HG03095 (cell line): ENCODE results near the gene TIFAB.
"Not testable (repeated sequence)": the region's sequence is repeated elsewhere in the genome, so short reads cannot be mapped to it uniquely, and the experiment has no call there.

ENCODE experiments used
- ATAC-seq: cut with Tn5 transposase; IDR thresholded peaks from one replicate; pipeline ENCODE4 v1.9.1; 2021; ENCODE audit warnings: moderate library complexity; ENCODE audit not compliant: unreplicated experiment

Gene TIFAB, protein sequence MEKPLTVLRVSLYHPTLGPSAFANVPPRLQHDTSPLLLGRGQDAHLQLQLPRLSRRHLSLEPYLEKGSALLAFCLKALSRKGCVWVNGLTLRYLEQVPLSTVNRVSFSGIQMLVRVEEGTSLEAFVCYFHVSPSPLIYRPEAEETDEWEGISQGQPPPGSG

DNA sequence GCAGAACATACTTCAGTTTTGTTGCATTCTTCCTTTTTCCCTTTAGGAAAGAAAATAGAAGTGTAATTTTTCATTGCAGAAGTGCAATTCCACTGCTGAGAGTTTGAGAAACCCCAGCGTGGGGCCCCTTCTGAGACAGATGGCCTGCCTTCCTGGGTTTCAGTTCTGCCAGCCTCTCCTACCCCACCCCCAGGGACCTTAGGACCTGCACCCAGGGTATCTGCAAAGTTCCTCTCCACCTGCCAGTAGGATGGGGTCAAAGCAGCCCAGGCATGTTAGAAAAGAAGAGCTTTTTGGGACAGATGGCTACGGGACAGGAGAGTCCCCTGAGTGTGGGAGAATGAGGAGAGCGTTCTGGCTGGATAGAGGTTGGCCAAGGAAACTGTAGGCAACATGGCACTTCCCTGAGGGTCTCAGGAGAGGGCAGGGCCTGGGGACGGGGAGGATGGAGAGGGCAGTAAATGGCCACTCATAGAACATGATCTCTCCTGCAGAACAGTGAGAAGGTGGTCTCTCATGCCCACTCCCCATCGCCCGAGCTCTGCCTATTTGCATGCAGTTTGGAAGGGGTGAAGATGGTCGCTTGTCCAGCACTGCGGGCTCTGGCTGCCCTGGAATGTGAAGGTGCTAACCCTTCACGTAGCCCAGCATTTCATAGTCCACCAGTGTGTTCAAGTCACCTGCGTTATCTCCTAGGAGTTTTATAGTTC, at the start of gene TIFAB:
TSS of gene TIFAB (minus strand) at position 31 of the 710 bp plus-strand sequence. CDS start 2,412 bp downstream, outside the sequence.
- no peak for ATAC-seq

DNA sequence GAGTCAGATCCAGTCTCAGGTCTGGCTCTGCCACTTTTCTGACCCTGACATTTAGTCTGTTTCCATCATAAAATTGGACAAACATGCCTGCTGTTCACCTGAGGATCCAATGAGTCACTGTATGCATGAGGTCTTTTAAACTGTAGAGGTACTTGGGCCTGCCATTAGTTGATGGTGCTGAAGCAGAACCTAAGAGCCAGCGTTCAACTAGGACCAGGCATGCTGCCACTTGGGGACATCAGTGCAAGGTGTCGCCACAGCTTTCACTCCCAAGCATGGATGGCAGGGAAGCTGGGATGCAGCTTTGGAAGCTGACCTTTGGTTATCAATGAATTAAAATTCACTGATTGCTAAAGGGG, 46.5 kb upstream of the TIFAB start:
- no peak for ATAC-seq

DNA sequence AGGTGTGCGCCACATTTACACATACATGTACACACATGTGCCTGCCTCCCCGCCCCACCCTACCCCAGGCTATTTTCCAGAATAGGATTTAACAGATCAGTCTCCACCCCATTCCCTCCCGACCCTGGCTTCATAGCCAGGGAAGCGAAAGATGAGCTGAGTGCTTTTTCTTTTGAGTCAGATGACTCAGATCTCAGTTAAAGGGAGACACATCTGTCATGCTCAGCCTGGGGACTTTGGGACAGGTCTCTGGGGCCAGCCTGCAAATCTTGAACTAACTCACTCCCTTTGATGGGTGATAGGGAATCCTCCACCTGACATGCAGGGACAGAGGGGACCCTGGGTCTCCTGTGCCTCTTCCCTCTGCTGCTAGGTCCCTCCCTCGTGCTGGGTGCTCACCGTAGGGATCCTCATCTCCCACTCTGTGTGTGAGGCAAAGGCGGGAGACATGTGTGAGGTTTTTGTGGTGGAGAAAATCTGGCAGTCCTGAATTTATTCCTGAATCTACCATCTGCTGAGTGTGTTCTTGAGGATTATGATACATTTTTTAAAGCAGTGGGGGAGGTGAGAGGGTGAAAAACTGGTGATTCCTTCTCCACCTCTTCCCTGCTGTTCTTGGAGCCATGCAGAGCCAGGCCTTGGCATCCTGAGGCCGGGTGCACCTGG, 46.0 kb upstream of the TIFAB start:
- no peak for ATAC-seq

DNA sequence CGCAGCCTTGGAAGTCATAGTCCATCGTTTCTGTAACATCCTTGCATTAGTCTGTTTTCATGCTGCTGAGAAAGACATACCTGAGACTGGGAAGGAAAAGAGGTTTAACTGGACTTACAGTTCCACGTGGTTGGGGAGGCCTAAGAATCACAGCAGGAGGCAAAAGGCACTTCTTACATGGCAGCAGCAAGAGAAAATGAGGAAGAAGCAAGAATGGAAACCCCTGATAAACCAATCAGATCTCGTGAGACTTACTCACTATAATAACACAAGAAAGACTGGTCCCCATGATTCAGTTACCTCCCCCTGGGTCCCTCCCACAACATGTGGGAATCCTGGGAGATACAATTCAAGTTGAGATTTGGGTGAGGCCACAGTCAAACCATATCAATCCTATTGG, 43.4 kb upstream of the TIFAB start:
- not testable (repeated sequence) for ATAC-seq

DNA sequence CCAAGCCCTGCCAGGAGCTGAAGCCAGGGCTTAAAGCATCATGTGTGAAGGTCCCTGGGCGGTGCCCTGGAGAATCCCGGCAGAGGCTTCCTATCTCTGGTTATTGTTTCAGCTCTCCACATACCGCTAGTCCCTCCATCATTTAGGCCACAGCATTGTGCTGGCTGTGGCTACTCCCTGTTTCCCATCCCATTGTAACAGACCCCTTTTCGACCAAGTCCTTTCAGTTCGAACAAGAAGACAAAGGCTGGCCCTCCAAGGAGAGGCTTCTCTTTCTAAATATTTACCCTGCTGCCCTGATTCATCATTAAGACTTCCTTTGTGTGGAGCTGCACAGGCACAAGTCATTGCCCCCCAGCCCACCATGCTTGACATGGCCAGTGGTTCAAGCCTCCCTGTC, 42.0 kb upstream of the TIFAB start:
- no peak for ATAC-seq

DNA sequence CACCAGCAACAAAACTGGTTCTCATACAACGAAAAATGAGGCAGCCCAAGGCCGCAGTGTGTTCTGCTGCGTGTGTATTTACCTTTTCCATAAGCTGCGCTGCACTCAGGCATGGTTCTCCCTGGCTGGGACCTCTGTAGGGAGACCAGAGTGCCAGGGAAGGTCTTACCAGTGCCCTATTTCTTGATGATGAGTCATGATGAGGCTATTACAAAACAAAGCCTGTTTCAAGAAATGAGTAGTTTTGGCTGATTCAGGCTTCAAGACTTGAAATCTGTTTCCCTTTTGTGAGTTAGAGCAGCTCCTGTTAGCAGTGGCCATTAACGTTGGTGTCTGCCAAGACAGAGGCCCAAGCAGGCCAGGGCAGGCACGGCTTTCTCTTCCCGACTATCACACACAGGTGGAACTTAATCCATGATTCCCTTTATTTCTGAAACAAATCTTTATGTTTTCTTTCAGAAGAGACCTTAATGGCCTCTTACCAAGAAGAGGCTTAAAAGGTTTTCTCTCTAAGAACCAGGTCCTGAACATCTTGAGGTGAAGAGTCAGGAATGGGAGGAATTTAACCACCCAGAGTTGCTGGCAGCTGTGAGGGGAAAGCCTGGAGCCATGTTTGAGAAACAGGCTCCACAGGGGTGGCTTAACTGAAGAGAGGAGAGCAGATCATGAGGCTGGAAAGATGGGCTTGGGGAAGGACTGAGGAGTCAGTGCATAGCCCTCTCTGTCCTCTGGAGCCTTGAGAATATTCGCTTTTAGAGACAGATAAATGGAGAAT, 41.4 kb upstream of the TIFAB start:
- no peak for ATAC-seq

DNA sequence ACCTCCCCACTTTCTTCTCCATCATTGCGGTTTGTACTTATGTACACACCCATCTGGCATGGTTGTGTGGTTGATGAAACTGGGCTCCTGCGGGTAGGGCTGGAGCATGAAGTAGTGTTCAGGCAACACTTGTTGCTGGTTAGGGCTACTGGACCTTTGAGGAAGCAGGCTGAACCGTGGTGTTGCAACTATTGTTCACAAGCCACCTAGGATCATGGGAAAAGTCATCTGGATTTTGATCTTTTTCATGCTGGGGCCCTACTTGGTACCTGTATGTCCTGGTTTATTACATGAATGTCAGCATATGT, 40.1 kb upstream of the TIFAB start:
- ATAC-seq, result no peak

DNA sequence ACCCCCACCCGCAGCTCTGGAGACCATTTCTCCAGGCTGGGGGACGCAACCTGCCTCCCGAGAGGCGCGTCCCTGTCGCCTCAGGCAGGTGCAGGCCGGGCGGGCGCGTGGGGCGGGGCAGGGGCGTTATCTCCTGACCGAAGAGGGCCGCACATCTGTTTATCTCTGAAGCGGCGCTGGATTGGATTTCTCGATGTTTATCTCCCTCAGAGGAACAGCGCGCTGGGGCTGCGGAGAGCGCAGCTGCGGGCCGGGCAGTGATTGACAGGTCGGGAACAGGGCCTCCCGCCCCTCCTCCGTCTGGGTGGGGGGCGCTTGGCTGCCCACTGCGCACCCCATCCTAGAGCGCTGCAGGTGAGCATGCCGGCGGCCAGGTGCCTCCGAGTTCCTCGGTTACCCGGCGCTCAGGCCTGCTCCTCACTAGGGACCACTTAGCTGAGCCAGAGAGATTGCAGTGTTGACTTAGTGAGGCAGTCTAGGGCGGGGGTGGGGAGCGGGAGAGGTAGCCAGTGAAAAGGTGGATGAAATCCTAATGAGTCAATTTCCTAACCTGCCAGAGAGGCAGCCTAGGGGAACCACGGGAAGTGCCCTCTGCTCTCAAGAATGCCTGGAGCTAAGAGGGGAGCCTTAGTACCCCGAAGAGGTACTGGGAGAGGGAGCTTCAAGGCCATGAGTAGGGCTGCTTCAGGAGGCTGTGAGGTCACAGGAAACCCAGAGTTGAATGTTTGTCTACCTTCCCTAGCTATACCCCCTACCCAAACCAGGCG, 39.6 kb upstream of the TIFAB start:
- no peak for ATAC-seq

DNA sequence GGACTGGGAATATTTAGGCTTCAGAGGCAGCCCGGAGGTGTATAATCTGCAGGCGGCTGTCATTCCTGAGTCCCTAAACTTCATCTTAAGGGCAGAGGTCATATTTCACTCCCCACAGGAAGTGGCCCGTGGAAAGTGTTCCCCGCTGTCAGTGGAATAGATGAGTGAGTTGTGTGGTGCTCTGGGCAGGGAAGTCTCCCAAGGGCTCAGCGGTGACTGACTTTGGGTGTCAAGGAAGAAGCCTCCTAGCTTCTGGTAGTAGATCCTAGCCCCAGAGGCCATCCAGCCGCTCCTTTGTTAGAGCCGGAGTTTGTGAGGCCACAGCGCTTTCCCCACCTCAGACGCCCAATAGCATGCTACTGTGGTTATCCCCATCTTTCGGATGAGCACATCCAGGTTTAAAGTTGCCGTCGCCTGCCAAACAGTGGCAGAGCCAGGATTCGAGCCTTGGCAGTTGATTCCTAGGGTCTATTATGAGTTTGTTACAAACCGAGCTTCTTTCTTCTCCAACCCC, 38.9 kb upstream of the TIFAB start:
- ATAC-seq, result no peak

DNA sequence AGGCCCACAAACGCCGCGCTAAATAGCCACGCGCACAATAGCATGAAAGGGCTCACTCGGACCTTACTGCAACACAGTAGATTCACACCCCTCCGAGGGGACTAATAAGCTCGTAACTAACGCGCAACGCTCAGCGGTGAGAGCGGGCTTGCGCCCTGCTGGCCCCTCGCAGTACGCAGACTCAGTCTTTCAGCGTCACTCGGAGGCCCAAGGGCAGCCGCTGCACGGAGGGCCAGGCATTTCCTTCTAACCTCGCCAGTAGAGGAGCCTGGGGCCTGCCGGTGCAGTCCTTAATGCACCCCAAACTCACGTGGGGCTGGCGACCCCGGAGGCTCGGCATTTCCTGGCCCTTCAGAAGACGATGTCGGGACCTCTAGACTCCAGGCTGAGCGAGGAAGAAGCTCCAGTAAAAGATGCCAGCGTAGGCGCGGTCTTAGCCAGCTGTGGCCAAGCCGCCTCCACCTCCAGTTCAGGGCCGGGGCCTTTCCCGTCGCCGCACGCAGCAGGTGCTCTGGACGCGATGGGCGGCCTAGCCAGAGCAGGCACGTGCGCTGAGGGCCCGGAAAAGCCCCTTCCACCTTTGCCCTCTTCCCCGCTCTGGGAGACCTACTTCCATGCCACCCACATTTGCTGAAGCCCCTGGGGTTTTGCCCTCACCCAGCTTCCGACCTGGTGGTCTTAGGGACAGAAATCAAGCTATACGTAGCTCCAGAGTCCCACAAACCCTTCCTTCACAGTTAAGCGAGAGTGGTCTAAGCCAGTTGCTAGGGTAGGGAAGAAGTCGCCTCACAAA, 38.3 kb upstream of the TIFAB start:
- ATAC-seq, result no peak

DNA sequence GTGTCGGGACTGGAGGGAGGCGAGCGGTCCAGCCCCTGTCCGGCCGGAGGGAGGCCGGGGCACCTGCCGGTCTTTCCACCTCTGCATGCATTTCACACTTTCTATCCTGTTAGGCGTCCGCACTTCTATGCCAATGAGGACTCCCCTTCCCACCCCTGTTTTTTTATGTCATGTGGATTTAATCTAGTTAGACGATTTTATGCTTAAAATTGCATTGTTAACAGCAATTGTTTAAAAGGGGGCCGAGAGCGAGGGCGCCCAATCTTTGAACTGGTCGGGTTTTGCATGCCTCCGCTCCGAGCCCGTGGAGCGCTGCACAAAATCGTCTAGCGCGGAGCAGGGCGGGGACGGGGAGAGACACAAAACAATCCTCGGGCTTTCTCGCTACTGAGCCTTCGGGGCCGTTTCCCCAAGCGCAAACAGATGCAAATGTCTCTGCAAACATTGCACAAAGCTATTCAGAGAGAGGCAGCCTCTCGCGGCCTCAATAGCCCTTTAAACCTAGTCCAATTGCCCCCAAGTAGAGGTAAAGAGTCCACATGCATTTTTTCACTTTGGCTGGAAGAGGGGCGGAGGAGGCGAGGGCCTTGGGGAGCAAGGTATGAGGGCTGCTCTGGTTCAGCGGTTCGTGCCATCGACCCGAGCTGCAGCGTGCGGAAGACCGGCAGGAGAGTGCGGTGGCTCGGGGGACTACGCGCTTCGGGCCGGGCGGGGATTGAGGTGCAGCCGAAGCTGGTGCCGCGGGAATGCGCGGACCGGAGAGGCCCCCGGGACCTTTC, 37.5 kb upstream of the TIFAB start:
- ATAC-seq, result no peak

DNA sequence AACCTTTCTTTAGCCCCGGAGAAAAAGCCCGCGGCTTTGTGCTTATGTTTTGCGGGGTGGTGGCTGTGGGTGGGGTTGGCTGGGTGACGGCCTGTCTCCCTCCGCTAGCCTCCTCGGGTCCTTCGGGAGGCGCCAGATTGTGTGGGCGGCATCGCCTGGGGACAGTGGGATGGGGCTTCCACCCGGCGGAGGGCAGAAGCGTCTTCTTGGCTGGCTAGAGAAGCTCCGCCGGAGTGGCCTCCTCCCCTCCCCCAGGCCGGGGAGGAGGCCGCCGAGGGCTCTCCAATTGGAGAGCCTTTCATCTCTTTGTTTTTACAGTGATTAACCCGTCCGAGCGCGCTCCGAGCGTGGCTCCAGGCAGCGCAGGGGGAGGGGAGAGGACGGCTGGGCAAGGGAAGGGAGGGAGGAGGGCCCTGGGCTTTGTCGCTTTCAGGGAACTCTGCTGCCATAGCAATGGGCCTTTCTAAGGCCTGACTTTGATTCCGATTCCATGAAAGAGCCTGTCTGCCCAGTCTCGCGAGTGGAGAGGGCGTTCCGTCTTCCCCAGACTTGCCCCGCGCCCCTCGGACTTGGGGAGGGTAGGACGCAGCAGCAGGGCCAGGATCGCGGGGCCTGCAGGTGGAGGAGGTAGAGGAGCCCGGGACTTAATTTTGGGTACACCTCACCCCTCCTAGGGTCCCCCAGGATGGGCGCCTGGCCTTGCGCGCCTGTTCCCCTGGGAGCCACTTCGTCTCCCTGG, 36.7 kb upstream of the TIFAB start:
- ATAC-seq, result no peak

DNA sequence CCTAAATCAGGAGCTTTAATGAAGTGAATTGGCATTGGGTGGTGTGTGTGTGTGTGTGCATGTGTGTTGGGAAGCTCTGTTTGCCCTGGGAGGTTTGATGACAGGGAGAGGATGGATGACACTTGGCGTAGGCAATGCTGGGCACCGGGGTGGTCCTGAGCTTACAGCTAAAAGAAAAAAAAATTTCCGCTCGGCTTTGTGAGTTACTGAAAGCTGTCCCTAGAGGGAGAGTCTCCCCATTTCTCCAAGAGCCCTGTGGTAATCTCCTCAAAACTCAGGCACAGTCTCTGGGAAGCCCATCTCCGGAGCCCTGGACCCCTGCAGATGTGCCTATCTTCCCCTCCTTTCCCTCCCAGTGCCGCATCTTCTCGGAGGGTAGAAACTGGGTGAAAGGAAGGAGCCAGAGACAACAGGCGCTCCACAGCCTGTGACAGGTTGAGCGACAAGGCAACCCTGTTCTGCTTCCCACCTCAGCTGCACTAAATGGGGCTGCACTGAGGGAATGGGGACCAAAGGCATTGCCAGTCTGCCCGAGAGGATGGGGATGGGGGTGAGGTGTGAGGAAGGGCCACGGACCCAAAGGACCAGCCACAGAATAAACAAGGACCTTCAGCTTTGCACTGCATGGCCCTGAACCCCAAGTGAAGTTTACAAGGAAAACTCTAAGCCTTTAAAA, 35.8 kb upstream of the TIFAB start:
- no peak for ATAC-seq

DNA sequence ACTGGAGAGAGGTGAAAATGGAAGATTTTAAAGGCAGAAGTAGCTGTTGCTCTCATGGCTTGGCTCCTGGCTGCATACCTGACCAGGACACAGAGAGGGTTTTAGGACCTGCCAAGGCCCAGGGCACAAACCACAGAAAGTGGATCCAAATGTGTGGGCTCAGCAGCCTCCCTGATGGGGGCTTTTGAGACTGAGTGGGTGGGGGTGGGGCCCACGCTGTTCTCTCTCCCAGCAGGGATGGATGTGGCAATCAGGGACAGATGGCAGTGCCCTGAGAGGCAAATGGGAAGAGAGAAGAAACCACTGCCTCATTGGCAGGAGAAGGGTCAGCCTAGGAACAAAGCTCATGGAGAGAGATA, 34.9 kb upstream of the TIFAB start:
- no peak for ATAC-seq

DNA sequence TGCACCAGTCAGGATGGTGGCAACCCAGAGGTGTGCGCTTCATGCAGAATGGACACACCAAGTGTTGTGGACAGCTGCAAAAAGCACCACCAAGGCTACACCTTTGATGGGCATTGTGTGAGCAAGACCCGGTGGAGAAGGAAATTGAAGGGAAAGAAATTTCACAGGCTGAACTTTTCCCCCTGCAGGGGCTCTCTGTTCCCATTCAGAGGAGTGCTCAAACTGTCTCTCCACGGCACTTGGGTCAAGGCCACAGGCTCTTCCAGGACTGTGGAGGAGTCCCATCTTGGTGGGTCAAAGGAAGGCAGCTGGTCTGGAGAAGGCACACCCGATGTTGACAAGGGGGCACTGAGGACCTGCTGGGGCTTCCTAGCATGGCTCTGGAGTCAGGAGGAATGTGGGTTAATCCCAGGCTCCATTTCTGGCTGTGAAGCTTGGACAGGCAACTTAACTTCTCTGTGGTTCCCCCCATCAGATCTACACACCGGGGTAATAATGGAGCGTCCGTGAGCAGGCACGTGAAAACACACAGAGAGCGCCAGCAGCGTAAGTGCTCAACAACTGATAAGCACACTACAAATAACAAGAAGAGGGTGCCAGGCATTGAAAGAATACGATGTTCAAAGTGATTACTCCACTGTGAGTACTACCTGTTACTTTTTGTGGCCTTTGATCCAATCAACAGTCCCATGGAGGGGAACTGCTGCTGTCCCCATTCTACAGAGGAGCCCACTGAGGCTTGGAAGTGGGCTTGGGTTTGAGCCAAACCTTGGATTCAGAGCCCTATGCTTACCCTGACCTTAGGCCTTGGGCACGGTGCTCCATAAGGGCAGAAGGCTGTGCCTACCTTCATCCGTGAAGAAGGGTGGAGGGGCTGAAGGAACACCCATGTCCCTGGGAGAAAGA, 34.2 kb upstream of the TIFAB start:
- ATAC-seq, result no peak

DNA sequence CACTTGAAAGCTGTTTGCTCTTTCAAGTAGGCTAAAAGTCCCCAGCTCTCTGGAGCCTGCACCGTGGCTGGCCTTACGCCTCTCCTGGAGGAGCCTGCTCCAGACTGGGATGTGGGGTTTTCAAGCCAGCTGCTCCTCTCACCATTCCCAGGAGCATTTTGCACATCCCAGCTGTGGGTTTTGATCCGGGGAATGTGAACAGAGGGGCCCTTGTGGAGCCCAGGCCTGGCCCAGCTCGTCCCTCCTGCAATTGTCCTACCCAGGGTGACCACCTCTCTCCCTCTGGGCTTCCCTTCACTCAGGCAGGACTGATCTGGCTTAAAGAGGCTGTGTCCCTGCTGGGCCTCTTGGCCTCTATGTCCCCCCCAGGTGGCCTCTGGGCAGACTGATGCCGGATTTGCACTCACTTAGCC, 32.5 kb upstream of the TIFAB start:
- no peak for ATAC-seq

DNA sequence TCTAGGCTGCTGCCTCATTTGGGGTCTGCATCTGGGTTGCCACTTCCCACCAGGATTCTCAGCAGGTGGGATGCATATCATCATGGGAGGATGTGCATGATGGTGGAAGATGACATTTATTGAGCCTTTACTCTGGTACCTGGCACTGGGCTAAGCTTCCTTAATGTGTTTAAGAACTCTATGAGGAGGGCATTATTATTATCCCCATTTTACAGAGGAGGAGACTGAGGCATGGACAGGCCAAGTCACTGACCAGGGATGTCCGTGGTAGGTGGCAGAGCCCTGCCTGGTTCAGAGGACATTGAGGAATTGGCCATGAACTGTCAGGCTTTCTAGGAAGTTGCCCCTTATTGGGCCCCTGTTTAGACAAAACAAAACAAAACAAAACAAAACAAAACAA, 31.1 kb upstream of the TIFAB start:
- no peak for ATAC-seq
